Pancreas (tissue), 10 donors: ENCODE data around the gene AP1M1. TPM values are rescaled to one million over a fixed set of nuclear protein-coding genes. Genes with fewer than 3 reads are reported as not detected.

ENCODE experiments used
- ATAC-seq, 4 donors: fragments of 200-7000 bp; cut with Tn5 transposase; one replicate each; pipeline versions ENCODE4 v1.8.0 to v1.9.1; 2020; ENCODE audit warnings: mild to moderate bottlenecking in 4 of 4, moderate library complexity in 4 of 4
- DNase-seq, 6 donors: peaks; one replicate each; pipeline ENCODE4 v3.0.0-alpha.2; 2020
- FAIRE-seq: peaks from 2 replicates; lab custom pipeline; 2012; peaks lifted over from hg19 to GRCh38; lab: Jason Lieb, UNC
- H3K27ac ChIP-seq, 4 donors: fragments of 200-600 bp; sonication (generic); 1 replicate in 3 of 4; 2 replicates in 1 of 4; pipeline versions ENCODE4 v1.5.0 to v1.8.0; 2020
- H3K27me3 ChIP-seq, 4 donors: fragments of 200-600 bp; one replicate each; pipeline ENCODE4 v1.8.0; 2021
- H3K36me3 ChIP-seq, 3 donors: fragments of 200-600 bp; sonication (generic) in 1 of 3; one replicate each; pipeline versions ENCODE4 v1.5.0 to v1.8.0; 2020 to 2021
- H3K4me1 ChIP-seq, 3 donors: fragments of 200-600 bp; one replicate each; pipeline ENCODE4 v1.8.0; 2021
- H3K4me3 ChIP-seq, 4 donors: fragments of 200-600 bp; sonication (generic) in 2 of 4; one replicate each; pipeline versions ENCODE4 v1.5.0 to v1.8.0; 2020 to 2021
- H3K9me3 ChIP-seq, 4 donors: fragments of 200-600 bp; one replicate each; pipeline ENCODE4 v1.8.0; 2021
- WGBS, 2 donors: extraction: QIAGEN DNeasy Blood & Tissue Kit; methylation state at CpG; one replicate each; pipeline ENCODE4 v1.1.7; 2013; 5-methylcytosine and 5-hydroxymethylcytosine counted together
- intact Hi-C, 3 donors: fragments of 100-400 bp; cut with DNase I; formaldehyde crosslinking; loops; one replicate each; pipeline versions ENCODE4 v1.11.1 to v1.14.2; 2022
- polyA plus RNA-seq, 2 donors: library from polyadenylated mRNA; stranded (reverse); fragments of 200-250 nt; gene quantifications; one replicate each; pipeline ENCODE4 v1.2.3, GENCODE V29; 2013
- total RNA-seq, 6 donors: library from RNA; stranded (reverse); fragmentation: NEBNext Ultra II Directional in 4 of 6; extraction: Animal tissue kit (Norgen Biotek cat#: 25700) in 4 of 6; gene quantifications; one replicate each; pipeline versions ENCODE4 v1.2.1 to v1.2.4, GENCODE V29; 2021 to 2023
- TF ChIP-seq, protein P1 (sequence below), 4 donors: fragments of 200-600 bp; sonication (generic) in 3 of 4; IDR thresholded peaks; one replicate each; pipeline versions ENCODE4 v1.5.0 to v1.8.0; 2021; ENCODE audit warnings: antibody characterized with exemption in 4 of 4
- donor health status: healthy with polysubstance abuse.
- donor health status: DM: no; HTN: no; CAD: no; lungs with moderate emphysema.
- donor health status: DM: no; HTN: no; CAD: no.
- donor health status: control.
- donor health status: control.
- donor health status: Bipolar disorder and iron deficiency.
- donor health status: DM: yes; HTN: yes; CAD: no.
- donor health status: DM: no; HTN: no; CAD: no.
- donor health status: DM: no; HTN: no; CAD: no.
- donor health status: DM: yes; HTN: yes; CAD: no.

AP1M1 gene
- 10 to 100 TPM; 12.4 to 25.7 (median 17.4) TPM for total RNA-seq
- polyA plus RNA-seq, result 10 to 100 TPM; 20.2 to 24.7 TPM

DNA sequence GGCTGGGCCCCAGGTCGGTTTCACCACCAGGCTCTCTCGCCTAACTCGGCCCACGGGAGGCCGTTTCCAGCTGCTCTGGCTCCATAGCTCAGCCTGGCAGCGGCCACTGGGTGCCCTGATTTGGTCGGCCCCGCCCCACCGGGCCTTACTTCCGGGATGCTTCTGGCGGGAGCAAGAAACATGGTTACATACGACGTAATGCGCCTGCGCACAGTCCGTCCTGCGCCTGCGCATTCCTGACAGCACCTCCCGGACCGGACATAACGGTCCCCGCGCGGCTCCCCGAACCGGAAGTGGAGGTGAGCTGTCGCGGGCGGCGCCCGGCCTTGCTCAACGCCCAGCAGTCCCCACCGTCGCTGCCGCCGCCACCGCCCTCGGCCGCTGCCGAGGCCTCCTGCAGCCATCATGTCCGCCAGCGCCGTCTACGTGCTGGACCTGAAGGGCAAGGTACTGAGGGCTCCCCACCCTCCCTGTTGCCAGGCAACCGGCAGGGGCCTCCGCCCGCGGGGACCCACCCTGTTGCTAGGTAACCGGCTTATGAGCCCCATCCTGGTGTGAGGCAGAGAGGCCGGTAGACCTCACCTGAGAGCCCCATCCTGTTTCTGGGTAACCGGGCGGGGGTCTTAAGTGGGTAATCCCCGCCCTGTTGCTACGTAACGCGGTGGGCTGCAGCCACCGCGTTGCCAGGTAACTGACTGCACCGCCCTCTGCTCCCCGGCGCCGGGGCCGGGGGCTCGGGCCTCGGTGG, at the start of gene AP1M1:
Gene AP1M1 (plus strand): TSS at position 290 of the 748 bp plus-strand sequence. CDS start 116 bp downstream, at position 406.
- Histone ChIP-seq H3K4me1 (peaks cover 3 to 10% (median 6%) of the 10 kb centered on the region in 3 donors), H3K27ac (peak within 1 kb of the TSS in 3 of 4 donors; percentile 48 to 59 (median 52)), H3K4me3 (peak within 1 kb of the TSS; percentile 60 to 100 (median 78)), H3K9me3 (no peaks in the 10 kb centered on the region), H3K27me3 (no peaks in the 10 kb centered on the region), H3K36me3 (no peaks in the 10 kb centered on the region)
- FAIRE-seq (no peak), ATAC-seq (peak; percentile 95 to 100 (median 96)), DNase-seq (peak; percentile 95 to 100 (median 98))
- TF ChIP-seq, protein P1, sequence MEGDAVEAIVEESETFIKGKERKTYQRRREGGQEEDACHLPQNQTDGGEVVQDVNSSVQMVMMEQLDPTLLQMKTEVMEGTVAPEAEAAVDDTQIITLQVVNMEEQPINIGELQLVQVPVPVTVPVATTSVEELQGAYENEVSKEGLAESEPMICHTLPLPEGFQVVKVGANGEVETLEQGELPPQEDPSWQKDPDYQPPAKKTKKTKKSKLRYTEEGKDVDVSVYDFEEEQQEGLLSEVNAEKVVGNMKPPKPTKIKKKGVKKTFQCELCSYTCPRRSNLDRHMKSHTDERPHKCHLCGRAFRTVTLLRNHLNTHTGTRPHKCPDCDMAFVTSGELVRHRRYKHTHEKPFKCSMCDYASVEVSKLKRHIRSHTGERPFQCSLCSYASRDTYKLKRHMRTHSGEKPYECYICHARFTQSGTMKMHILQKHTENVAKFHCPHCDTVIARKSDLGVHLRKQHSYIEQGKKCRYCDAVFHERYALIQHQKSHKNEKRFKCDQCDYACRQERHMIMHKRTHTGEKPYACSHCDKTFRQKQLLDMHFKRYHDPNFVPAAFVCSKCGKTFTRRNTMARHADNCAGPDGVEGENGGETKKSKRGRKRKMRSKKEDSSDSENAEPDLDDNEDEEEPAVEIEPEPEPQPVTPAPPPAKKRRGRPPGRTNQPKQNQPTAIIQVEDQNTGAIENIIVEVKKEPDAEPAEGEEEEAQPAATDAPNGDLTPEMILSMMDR (IDR thresholded peaks at IDR 0.05), result no peak
- intact Hi-C loops, result no loop called here
- WGBS, 2 donors, result 0% methylated on average over 64 to 65 of the region's 65 CpGs

DNA sequence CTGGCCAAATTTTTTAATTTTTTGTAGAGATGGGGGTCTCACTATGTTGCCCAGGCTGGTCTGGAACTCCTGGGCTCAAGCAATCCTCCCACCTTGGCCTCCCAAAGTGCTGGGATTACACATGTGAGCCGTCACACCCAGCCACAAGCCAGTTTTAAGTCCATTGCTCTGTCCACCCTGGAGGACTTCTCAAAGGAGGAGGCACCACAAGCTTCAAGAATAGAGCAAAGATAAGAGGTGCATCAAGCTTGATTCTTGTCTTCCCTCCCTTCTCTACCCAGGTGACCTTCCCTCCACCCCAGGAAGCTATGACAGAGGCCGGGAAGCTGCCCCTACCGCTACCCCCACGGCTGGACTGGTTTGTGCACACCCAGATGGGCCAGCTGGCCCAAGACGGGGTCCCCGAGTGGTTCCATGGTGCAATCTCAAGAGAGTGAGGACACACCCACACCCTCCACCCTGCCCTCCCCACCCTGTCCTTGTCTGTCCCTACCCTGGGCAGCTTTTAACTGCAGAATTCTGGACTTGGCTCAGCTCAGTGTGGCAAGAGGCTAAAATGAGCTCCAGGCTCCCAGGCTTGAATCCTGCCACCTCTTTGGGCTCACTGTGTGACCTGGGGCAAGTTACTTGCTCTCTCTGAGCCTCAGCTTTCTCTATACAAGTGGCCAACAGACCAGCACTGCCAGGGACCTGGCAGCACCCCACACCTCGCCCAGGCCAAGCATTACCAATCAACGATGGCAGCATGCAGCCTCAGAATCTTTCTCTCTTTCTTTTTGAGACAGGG, 49.1 kb upstream of the AP1M1 start:
- Histone ChIP-seq H3K4me3 (no peak overlapping the region), H3K27me3 (no peaks in the 10 kb centered on the region), H3K27ac (no peak overlapping the region), H3K36me3 (peaks cover 0 to 25% (median 0%) of the 10 kb centered on the region in 3 donors), H3K4me1 (no peaks in the 10 kb centered on the region), H3K9me3 (no peaks in the 10 kb centered on the region)
- intact Hi-C loops, result no loop called here
- TF ChIP-seq, protein P1 (IDR thresholded peaks at IDR 0.05), result no peak
- no peak for FAIRE-seq
- no peak for DNase-seq
- ATAC-seq, result no peak
- WGBS, 2 donors, result 78 to 85% methylated on average over 8 of the region's 8 CpGs

DNA sequence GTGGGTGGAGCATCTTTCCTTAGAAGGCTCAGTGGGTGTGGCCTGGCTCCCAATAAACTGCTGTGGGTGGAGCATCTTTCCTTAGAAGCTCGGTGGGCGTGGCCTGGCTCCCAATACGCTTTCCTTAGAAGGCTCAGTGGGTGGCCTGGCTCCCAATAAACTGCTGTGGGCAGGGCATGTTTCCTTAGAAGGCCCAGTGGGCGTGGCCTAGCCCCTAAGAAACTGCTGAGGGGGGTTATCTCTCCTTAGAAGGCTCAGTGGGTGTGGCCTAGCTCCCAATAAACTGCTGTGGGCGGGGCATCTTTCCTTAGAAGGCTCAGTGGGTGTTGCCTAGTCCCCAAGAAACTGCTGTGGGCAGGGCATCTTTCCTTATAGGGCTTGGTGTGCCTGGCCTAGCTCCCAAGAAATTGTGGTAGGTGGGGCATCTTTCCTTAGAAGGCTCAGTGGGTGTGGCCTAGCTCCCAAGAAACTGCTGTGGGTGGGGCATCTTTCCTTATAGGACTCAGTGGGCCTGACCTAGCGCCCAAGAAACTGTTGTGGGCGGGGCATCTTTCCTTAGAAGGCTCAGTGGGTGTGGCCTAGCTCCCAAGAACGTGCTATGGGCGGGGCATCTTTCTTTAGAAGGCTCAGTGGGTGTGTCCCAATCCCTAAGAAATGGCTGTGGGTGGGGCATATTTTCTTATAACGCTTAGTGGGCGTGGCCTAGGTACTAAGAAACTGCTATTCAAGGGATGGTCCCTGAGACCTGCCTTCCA, 44.0 kb upstream of the AP1M1 start:
- no peak overlapping the region for H3K4me3 ChIP-seq
- WGBS, 2 donors, result 86 to 88% methylated on average over 11 of the region's 11 CpGs
- TF ChIP-seq, protein P1 (IDR thresholded peaks at IDR 0.05), result no peak
- no peaks in the 10 kb centered on the region for H3K27me3 ChIP-seq
- H3K4me1 ChIP-seq, result no peaks in the 10 kb centered on the region
- H3K36me3 ChIP-seq, result peaks cover 0 to 26% (median 0%) of the 10 kb centered on the region in 3 donors
- FAIRE-seq, result no peak
- intact Hi-C loops, result no loop called here
- no peak for ATAC-seq
- no peak for DNase-seq
- no peaks in the 10 kb centered on the region for H3K9me3 ChIP-seq
- H3K27ac ChIP-seq, result no peak overlapping the region

DNA sequence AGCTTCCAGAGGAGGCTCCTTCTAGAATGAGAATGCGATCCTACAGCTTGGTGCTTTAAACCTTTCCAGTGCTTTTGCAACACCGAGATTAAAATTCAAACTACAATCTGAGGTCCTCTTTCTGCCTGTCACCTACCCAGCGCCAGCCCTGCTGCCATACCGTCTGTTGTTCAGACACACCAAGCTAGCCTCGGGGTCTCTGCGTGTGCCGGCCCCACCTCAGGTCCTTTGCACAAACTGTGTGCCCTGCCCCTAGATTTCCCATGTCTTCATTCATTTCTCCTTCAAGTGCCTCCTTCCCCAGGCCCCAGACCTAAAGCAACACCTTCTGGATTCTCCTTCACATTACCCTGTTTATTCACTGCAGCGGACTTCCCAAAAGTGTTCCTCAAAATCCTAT, 43.2 kb upstream of the AP1M1 start:
- ATAC-seq, result no peak
- H3K36me3 ChIP-seq, result peaks cover 0 to 18% (median 0%) of the 10 kb centered on the region in 3 donors
- H3K4me1 ChIP-seq, result no peaks in the 10 kb centered on the region
- H3K27me3 ChIP-seq, result no peaks in the 10 kb centered on the region
- DNase-seq, result no peak
- no peak for FAIRE-seq
- intact Hi-C loops, result no loop called here
- H3K4me3 ChIP-seq, result no peak overlapping the region
- H3K27ac ChIP-seq, result no peak overlapping the region
- 94 to 96% methylated on average over 8 of the region's 8 CpGs for whole genome bisulfite sequencing, 2 donors
- TF ChIP-seq, protein P1 (IDR thresholded peaks at IDR 0.05), result no peak
- no peaks in the 10 kb centered on the region for H3K9me3 ChIP-seq
